ENCODE results near the gene KRT78.

The KRT78 gene

DNA sequence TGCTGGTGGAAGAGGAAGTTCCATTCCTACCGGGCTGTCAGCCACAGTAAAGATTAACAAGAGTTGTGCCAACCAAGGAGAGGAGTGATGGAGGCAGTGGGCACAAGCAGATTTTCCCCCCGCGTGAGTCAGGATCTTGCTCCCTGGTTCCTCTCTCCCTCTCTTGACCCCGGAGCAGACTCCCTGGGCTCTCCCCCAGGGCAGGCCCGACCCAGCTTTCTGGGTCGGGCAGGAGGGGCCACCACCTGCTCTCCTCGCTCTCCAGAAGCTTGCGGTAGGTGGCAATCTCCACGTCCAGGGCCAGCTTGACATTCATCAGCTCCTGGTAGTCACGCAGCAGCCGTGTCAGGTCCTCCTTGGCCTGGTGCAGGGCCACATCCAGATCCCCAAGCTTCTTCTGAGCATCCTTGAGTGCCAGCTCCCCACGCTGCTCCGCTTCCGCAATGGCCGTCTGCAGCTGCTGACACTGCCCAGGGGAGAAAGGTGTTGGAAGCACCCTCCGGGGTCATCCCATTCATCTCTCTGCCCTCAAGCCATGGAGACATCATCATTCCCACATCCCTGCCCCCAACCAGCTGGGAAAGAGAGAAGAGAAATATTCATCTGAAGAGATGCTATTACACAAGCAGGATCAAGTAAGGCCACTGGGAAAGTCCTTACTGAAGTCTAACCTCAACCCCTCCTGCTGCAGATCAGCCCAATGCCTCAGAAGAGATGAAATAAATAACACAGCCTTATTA lies 25.9 kb downstream of the KRT78 start:
- TF ChIP-seq EZH2phosphoT487 (IDR thresholded peaks at IDR 0.05; ENCODE audit: low read depth), result no peak
- TF ChIP-seq, protein P1, sequence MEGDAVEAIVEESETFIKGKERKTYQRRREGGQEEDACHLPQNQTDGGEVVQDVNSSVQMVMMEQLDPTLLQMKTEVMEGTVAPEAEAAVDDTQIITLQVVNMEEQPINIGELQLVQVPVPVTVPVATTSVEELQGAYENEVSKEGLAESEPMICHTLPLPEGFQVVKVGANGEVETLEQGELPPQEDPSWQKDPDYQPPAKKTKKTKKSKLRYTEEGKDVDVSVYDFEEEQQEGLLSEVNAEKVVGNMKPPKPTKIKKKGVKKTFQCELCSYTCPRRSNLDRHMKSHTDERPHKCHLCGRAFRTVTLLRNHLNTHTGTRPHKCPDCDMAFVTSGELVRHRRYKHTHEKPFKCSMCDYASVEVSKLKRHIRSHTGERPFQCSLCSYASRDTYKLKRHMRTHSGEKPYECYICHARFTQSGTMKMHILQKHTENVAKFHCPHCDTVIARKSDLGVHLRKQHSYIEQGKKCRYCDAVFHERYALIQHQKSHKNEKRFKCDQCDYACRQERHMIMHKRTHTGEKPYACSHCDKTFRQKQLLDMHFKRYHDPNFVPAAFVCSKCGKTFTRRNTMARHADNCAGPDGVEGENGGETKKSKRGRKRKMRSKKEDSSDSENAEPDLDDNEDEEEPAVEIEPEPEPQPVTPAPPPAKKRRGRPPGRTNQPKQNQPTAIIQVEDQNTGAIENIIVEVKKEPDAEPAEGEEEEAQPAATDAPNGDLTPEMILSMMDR (IDR thresholded peaks at IDR 0.05; ENCODE audit: low read depth, low read length), result no peak
- H3K4me2 ChIP-seq (ENCODE audit: low read length), result no peak overlapping the region
- H4K20me1 ChIP-seq (ENCODE audit: insufficient read depth, low read length), result no peaks in the 10 kb centered on the region
- H2AFZ ChIP-seq (ENCODE audit: low read depth, low read length), result no peak overlapping the region
- no peaks in the 10 kb centered on the region for H3K79me2 ChIP-seq (ENCODE audit: low read length)
- H3K36me3 ChIP-seq (replicated peaks; ENCODE audit: low read depth, low read length), result no peaks in the 10 kb centered on the region
- no peak overlapping the region for H3K4me3 ChIP-seq (ENCODE audit: low read length)
- no peaks in the 10 kb centered on the region for H3K9me3 ChIP-seq (ENCODE audit: insufficient read depth, low read length)
- no peaks in the 10 kb centered on the region for H3K4me1 ChIP-seq (ENCODE audit: low read length)
- H3K9ac ChIP-seq (ENCODE audit: low read length), result no peak overlapping the region
- no peak overlapping the region for H3K27ac ChIP-seq (ENCODE audit: low read length)
- H3K27me3 ChIP-seq (ENCODE audit: low read depth, low read length), result peaks cover 29% of the 10 kb centered on the region

DNA sequence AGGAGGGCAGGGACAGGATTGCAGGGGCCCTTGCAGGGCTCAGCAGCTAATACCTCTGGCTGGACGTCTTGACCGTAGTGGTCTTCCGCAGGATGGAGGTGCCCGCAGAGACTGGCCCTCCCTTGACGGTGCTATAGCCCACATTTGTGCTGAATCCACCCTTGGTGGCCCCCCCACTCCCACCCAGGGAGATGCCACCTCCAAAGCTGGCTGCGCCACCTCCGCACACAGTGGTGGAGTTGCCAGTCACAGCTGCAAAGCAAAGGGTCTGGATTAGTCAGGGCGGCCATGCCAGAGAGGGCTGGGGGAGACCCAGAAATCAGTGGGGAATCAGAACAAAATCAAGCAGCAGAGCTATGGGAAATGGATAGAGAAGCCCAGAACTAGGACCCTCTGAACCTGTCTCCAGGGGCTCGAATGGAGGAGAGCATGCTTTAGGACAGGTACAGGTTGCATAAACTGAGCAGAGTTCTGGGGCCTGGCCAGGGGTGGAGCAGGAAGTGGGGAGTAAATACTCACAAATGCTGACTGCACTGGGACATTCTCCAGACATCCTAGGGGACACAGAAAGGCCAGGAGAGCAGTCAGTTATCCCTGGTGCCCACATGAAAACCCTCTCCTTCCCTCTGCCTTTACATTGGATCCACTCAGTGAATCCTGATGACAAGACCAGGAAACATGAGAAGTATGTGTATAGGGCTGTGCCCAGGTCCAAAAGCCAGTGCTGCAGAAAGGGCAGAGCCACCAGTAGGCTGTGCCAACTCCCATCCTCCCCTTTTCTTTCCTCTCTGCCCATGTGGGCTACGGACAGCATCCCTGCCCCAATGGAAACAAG lies 26.8 kb downstream of the KRT78 start:
- H3K4me2 ChIP-seq (ENCODE audit: low read length), result no peak overlapping the region
- no peaks in the 10 kb centered on the region for H4K20me1 ChIP-seq (ENCODE audit: insufficient read depth, low read length)
- no peak overlapping the region for H3K27ac ChIP-seq (ENCODE audit: low read length)
- peaks cover 35% of the 10 kb centered on the region for H3K27me3 ChIP-seq (ENCODE audit: low read depth, low read length)
- no peaks in the 10 kb centered on the region for H3K4me1 ChIP-seq (ENCODE audit: low read length)
- H3K79me2 ChIP-seq (ENCODE audit: low read length), result no peaks in the 10 kb centered on the region
- no peak overlapping the region for H3K4me3 ChIP-seq (ENCODE audit: low read length)
- H3K36me3 ChIP-seq (replicated peaks; ENCODE audit: low read depth, low read length), result no peaks in the 10 kb centered on the region
- no peaks in the 10 kb centered on the region for H3K9me3 ChIP-seq (ENCODE audit: insufficient read depth, low read length)
- TF ChIP-seq, protein P1 (IDR thresholded peaks at IDR 0.05; ENCODE audit: low read depth, low read length), result no peak
- no peak for TF ChIP-seq EZH2phosphoT487 (IDR thresholded peaks at IDR 0.05; ENCODE audit: low read depth)
- H3K9ac ChIP-seq (ENCODE audit: low read length), result no peak overlapping the region
- H2AFZ ChIP-seq (ENCODE audit: low read depth, low read length), result no peak overlapping the region

DNA sequence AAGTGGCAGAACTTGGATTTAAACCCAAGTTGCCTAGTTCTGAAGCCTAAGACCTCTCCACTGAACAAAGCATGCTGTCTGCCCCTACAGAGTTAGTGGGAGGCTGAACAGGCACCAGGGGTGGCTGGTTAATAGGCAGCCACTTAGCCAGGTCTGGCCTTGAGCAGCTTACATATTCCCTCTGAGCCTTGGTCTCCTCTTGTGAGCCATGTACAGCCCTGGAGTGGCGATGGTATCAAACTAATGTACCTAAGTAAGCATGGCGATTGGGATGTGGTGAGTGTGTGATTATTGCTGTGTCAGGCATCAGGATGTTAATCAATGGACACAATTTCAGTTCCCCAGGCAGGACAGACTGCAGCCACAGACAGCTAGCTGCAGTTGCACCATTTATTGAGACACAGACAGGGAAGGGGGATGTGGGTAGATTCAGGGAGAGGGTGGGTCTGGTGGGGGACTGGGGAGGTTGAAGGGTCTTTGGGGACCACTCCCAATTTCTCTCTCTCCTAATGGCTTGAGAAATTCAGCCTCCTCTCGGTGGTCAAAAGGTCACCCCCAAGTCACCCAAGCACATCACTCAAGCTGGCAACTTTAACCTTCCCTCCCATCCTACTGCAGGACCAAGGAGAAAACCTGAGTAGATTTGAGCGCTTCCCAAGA lies 27.6 kb downstream of the KRT78 start:
- Histone ChIP-seq H3K4me1 (ENCODE audit: low read length) (no peaks in the 10 kb centered on the region), H4K20me1 (ENCODE audit: insufficient read depth, low read length) (no peaks in the 10 kb centered on the region), H3K27ac (ENCODE audit: low read length) (no peak overlapping the region), H3K9ac (ENCODE audit: low read length) (no peak overlapping the region), H3K4me3 (ENCODE audit: low read length) (no peak overlapping the region), H3K9me3 (ENCODE audit: insufficient read depth, low read length) (no peaks in the 10 kb centered on the region), H3K4me2 (ENCODE audit: low read length) (no peak overlapping the region), H3K27me3 (ENCODE audit: low read depth, low read length) (peaks cover 35% of the 10 kb centered on the region), H3K36me3 (replicated peaks; ENCODE audit: low read depth, low read length) (no peaks in the 10 kb centered on the region), H2AFZ (ENCODE audit: low read depth, low read length) (no peak overlapping the region), H3K79me2 (ENCODE audit: low read length) (no peaks in the 10 kb centered on the region)
- no peak for TF ChIP-seq EZH2phosphoT487 (IDR thresholded peaks at IDR 0.05; ENCODE audit: low read depth)
- TF ChIP-seq, protein P1 (IDR thresholded peaks at IDR 0.05; ENCODE audit: low read depth, low read length), result no peak

DNA sequence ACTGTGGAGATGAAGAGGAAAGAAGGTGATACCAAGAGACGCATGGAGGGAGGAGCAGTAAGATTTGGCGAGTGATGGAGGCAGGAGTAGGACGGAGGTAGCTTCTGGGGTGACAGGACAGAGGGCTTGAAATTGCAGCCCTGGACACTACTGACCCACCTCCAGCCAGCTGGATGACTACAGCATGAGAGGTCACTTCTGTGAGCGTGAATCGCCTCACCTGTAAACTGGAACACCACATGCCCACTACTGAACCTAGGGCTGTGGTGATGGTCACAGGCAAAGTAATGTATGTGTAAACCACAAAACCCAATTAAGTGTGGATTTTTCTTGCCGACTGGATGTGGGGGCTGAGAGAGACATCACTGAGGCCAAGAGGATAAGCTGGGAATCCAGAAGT lies 28.3 kb downstream of the KRT78 start:
- H3K9ac ChIP-seq (ENCODE audit: low read length), result no peak overlapping the region
- TF ChIP-seq EZH2phosphoT487 (IDR thresholded peaks at IDR 0.05; ENCODE audit: low read depth), result no peak
- TF ChIP-seq, protein P1 (IDR thresholded peaks at IDR 0.05; ENCODE audit: low read depth, low read length), result no peak
- no peak overlapping the region for H3K27ac ChIP-seq (ENCODE audit: low read length)
- no peak overlapping the region for H2AFZ ChIP-seq (ENCODE audit: low read depth, low read length)
- no peaks in the 10 kb centered on the region for H3K36me3 ChIP-seq (replicated peaks; ENCODE audit: low read depth, low read length)
- H3K4me1 ChIP-seq (ENCODE audit: low read length), result no peaks in the 10 kb centered on the region
- H3K9me3 ChIP-seq (ENCODE audit: insufficient read depth, low read length), result no peaks in the 10 kb centered on the region
- H4K20me1 ChIP-seq (ENCODE audit: insufficient read depth, low read length), result no peaks in the 10 kb centered on the region
- H3K79me2 ChIP-seq (ENCODE audit: low read length), result no peaks in the 10 kb centered on the region
- H3K27me3 ChIP-seq (ENCODE audit: low read depth, low read length), result peaks cover 35% of the 10 kb centered on the region
- no peak overlapping the region for H3K4me2 ChIP-seq (ENCODE audit: low read length)
- no peak overlapping the region for H3K4me3 ChIP-seq (ENCODE audit: low read length)
